DOHH2 (cell line): Measurements from ENCODE around the gene MYOZ2.
"Not testable (repeated sequence)": the region's sequence is repeated elsewhere in the genome, so short reads cannot be mapped to it uniquely, and the experiment has no call there.

Experiments used
- H3F3A ChIP-seq: fragments of 200-600 bp; sonication (generic), shearing (Covaris generic); 2 replicates; pipeline ENCODE4 v1.6.0; 2016; ENCODE audit warnings: antibody characterized with exemption, mild to moderate bottlenecking; ENCODE audit not compliant: control insufficient read depth, insufficient read depth
- H3K27ac ChIP-seq: fragments of 200-600 bp; sonication (generic); 2 replicates; pipeline ENCODE4 v1.5.1; 2014; ENCODE audit warnings: low read depth, mild to moderate bottlenecking, low read length, moderate library complexity
- H3K27me3 ChIP-seq: fragments of 200-600 bp; sonication (generic); 2 replicates; pipeline ENCODE4 v1.6.1; 2014; ENCODE audit warnings: mild to moderate bottlenecking, low read length, mixed read lengths; ENCODE audit not compliant: control insufficient read depth
- H3K36me3 ChIP-seq: fragments of 200-600 bp; sonication (generic); 2 replicates; pipeline ENCODE4 v1.6.1; 2014; ENCODE audit warnings: mild to moderate bottlenecking, low read length, moderate library complexity, mixed read lengths; ENCODE audit not compliant: control insufficient read depth
- H3K4me1 ChIP-seq: fragments of 200-600 bp; sonication (generic); 2 replicates; pipeline ENCODE4 v1.6.1; 2014; ENCODE audit warnings: mild to moderate bottlenecking, low read length, mixed read lengths; ENCODE audit not compliant: control insufficient read depth
- H3K4me2 ChIP-seq: fragments of 200-600 bp; sonication (generic); 2 replicates; pipeline ENCODE4 v1.6.0; 2014; ENCODE audit warnings: mild to moderate bottlenecking, low read length, moderate library complexity
- H3K4me3 ChIP-seq: fragments of 200-600 bp; sonication (generic); 2 replicates; pipeline ENCODE4 v1.5.1; 2014; ENCODE audit warnings: mild to moderate bottlenecking, low read length, mixed read lengths
- H3K79me2 ChIP-seq: fragments of 200-600 bp; sonication (generic); 2 replicates; pipeline ENCODE4 v1.6.1; 2014; ENCODE audit warnings: mild to moderate bottlenecking, low read length, mixed read lengths; ENCODE audit not compliant: control insufficient read depth
- H3K9me2 ChIP-seq: fragments of 200-600 bp; sonication (generic); replicated peaks from 2 replicates; pipeline ENCODE4 v1.6.1; 2014; ENCODE audit warnings: mild to moderate bottlenecking, low read length, mixed read lengths; ENCODE audit not compliant: control insufficient read depth
- H3K9me3 ChIP-seq: fragments of 200-600 bp; sonication (generic); 2 replicates; pipeline ENCODE4 v1.6.1; 2014; ENCODE audit warnings: antibody characterized with exemption, low read length, mixed read lengths; ENCODE audit not compliant: control insufficient read depth, insufficient read depth
- H4K20me1 ChIP-seq: fragments of 200-600 bp; sonication (generic); 2 replicates; pipeline ENCODE4 v1.6.0; 2014; ENCODE audit warnings: low read depth, mild to moderate bottlenecking, antibody characterized with exemption, low read length, moderate library complexity; ENCODE audit not compliant: control insufficient read depth, insufficient read depth
- EZH2phosphoT487 ChIP-seq: fragments of 200-600 bp; sonication (generic); IDR thresholded peaks from 2 replicates; pipeline ENCODE4 v1.6.1; 2017; ENCODE audit warnings: borderline replicate concordance, mild to moderate bottlenecking, antibody characterized with exemption, low read length, moderate library complexity, mixed read lengths
- TF ChIP-seq, protein P1 (sequence below): fragments of 200-600 bp; sonication (generic); IDR thresholded peaks from one replicate; pipeline ENCODE4 v1.5.1; 2014; ENCODE audit warnings: antibody characterized with exemption, mild to moderate bottlenecking, low read depth, low read length; ENCODE audit not compliant: poor library complexity, severe bottlenecking

MYOZ2 gene

DNA sequence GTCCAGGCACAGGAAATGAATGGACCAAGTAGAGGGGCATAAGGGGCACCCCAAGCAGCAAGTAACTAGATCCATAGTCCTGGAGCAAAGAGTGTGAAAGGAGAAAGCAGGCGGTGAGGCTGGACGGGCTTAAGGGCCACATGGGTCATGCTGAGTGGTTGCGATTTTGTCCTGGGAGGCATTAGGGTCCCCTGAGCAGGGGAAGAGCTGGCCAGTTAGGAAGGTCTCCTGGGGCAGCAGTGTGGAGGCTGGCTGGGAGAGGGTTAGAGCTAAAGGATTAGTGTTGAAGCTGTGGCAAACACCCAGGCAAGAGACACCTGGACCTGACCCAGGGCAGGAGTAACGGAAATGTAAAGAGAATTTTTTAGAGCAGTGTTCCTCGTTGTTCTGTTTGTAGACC, 26.5 kb downstream of the MYOZ2 start:
- TF ChIP-seq, protein P1, sequence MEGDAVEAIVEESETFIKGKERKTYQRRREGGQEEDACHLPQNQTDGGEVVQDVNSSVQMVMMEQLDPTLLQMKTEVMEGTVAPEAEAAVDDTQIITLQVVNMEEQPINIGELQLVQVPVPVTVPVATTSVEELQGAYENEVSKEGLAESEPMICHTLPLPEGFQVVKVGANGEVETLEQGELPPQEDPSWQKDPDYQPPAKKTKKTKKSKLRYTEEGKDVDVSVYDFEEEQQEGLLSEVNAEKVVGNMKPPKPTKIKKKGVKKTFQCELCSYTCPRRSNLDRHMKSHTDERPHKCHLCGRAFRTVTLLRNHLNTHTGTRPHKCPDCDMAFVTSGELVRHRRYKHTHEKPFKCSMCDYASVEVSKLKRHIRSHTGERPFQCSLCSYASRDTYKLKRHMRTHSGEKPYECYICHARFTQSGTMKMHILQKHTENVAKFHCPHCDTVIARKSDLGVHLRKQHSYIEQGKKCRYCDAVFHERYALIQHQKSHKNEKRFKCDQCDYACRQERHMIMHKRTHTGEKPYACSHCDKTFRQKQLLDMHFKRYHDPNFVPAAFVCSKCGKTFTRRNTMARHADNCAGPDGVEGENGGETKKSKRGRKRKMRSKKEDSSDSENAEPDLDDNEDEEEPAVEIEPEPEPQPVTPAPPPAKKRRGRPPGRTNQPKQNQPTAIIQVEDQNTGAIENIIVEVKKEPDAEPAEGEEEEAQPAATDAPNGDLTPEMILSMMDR, result no peak
- TF ChIP-seq EZH2phosphoT487, result no peak
- no peaks in the 10 kb centered on the region for H3K4me1 ChIP-seq
- no peaks in the 10 kb centered on the region for H3K36me3 ChIP-seq
- no peaks in the 10 kb centered on the region for H3F3A ChIP-seq
- H3K4me3 ChIP-seq, result no peak overlapping the region
- no peaks in the 10 kb centered on the region for H3K79me2 ChIP-seq
- H3K9me3 ChIP-seq, result no peaks in the 10 kb centered on the region
- no peaks in the 10 kb centered on the region for H3K9me2 ChIP-seq
- no peak overlapping the region for H3K4me2 ChIP-seq
- H3K27me3 ChIP-seq, result no peaks in the 10 kb centered on the region
- H3K27ac ChIP-seq, result no peak overlapping the region
- H4K20me1 ChIP-seq, result no peaks in the 10 kb centered on the region

DNA sequence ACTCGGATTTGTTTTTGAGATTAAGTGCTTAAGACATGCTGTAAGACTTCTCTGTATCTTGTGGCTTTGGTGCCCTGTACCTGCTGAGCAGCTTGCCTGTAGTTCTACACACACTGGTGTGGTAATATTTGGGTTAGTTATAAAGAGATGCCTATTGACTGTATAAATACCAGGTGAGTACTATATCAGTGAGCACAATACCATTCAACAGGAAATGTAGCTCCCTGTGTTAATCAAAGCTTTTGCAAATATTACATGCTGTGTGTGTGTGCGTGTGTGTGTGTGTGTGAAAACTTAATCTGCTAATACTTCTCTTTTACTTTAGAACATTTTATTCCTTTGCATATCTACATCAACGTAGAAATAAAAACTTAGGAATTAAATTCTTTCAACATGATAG, 30.1 kb downstream of the MYOZ2 start:
- Histone ChIP-seq H3K36me3 (no peaks in the 10 kb centered on the region), H3K9me3 (no peaks in the 10 kb centered on the region), H3K9me2 (no peaks in the 10 kb centered on the region), H4K20me1 (no peaks in the 10 kb centered on the region), H3K4me1 (no peaks in the 10 kb centered on the region), H3K4me2 (no peak overlapping the region), H3K27ac (no peak overlapping the region), H3K79me2 (no peaks in the 10 kb centered on the region), H3K4me3 (no peak overlapping the region), H3F3A (no peaks in the 10 kb centered on the region), H3K27me3 (no peaks in the 10 kb centered on the region)
- no peak for TF ChIP-seq EZH2phosphoT487
- TF ChIP-seq, protein P1, result no peak

DNA sequence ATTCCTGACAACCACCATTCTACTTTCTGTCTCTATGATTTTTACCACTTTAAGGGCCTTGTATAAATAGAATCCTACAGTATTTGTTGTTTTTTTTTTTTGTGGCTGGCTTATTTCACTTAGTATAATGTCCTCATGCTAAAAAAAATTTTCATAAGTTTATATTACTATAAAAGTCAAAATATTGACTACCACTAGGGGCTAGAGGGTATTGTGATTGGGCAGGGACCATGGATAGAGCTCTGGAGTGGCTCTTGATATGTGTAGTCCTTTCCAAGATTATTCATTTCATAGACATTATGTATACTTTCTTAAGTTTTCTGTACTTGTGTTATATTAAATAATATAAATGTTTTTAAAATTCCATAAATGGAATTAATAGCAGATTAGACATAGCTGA, 34.6 kb downstream of the MYOZ2 start:
- Histone ChIP-seq H3K79me2 (no peaks in the 10 kb centered on the region), H3K27me3 (no peaks in the 10 kb centered on the region), H4K20me1 (no peaks in the 10 kb centered on the region), H3K4me2 (no peak overlapping the region), H3F3A (no peaks in the 10 kb centered on the region), H3K9me2 (no peaks in the 10 kb centered on the region), H3K4me3 (no peak overlapping the region), H3K9me3 (no peaks in the 10 kb centered on the region), H3K27ac (no peak overlapping the region), H3K4me1 (no peaks in the 10 kb centered on the region), H3K36me3 (no peaks in the 10 kb centered on the region)
- no peak for TF ChIP-seq EZH2phosphoT487
- TF ChIP-seq, protein P1, result no peak

DNA sequence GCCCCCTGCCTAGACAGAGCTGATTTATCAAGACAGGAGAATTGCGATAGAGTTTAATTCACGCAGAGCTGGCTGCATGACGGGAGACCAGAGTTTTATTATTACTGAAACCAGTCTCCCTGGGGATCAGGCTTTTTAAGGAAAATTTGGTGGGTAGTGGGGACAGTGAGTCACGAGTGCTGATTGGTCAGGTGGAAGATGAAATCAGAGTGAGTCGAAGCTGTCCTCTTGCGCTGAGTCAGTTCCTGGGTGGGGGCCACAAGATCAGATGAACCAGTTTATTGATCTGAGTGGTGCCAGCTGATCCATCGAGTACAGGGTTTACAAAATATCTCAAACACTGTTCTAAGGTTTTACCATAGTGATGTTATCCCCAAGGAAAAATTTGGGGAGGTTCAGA, 36.6 kb downstream of the MYOZ2 start:
- H3K4me1 ChIP-seq, result no peaks in the 10 kb centered on the region
- no peak overlapping the region for H3K4me2 ChIP-seq
- H3F3A ChIP-seq, result no peaks in the 10 kb centered on the region
- H3K27ac ChIP-seq, result no peak overlapping the region
- H3K9me2 ChIP-seq, result no peaks in the 10 kb centered on the region
- H3K4me3 ChIP-seq, result no peak overlapping the region
- H3K27me3 ChIP-seq, result no peaks in the 10 kb centered on the region
- no peak for TF ChIP-seq EZH2phosphoT487
- TF ChIP-seq, protein P1, result no peak
- H3K79me2 ChIP-seq, result no peaks in the 10 kb centered on the region
- no peaks in the 10 kb centered on the region for H4K20me1 ChIP-seq
- no peaks in the 10 kb centered on the region for H3K36me3 ChIP-seq
- H3K9me3 ChIP-seq, result no peaks in the 10 kb centered on the region

DNA sequence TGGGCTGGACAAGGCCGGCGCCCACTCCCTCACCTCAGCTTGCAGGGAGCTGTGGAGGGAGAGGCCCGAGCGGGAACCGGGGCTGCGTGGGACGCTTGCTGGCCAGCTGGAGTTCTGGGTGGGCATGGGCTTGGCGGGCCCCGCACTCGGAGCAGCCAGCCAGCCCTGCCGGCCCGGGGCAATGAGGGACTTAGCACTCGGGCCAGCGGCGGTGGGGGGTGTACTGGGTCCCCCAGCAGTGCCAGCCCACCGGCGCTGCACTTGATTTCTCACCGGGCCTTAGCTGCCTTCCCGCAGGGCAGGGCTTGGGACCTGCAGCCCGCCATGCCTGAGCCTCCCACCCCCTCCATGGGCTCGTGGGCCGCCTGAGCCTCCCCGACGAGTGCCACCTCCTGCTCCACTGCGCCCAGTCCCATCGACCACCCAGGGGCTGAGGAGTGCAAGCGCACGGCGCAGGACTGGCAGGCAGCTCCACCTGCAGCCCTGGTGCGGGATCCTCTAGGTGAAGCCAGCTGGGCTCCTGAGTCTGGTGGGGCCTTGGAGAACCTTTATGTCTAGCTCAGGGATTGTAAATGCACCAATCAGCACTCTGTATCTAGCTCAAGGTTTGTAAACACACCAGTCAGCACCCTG, 38.2 kb downstream of the MYOZ2 start:
- H3K9me3 ChIP-seq, H3K4me3 ChIP-seq, H3F3A ChIP-seq, H3K4me1 ChIP-seq, H3K27ac ChIP-seq, H4K20me1 ChIP-seq, H3K27me3 ChIP-seq, H3K9me2 ChIP-seq, H3K79me2 ChIP-seq, H3K36me3 ChIP-seq, H3K4me2 ChIP-seq: not testable (repeated sequence)
